GM21529 (cell line): ENCODE results near the gene HOXB6.

Experiments
- ATAC-seq: cut with Tn5 transposase; IDR thresholded peaks from one replicate; pipeline ENCODE4 v1.9.1; 2021; ENCODE audit not compliant: unreplicated experiment

Gene HOXB6

DNA sequence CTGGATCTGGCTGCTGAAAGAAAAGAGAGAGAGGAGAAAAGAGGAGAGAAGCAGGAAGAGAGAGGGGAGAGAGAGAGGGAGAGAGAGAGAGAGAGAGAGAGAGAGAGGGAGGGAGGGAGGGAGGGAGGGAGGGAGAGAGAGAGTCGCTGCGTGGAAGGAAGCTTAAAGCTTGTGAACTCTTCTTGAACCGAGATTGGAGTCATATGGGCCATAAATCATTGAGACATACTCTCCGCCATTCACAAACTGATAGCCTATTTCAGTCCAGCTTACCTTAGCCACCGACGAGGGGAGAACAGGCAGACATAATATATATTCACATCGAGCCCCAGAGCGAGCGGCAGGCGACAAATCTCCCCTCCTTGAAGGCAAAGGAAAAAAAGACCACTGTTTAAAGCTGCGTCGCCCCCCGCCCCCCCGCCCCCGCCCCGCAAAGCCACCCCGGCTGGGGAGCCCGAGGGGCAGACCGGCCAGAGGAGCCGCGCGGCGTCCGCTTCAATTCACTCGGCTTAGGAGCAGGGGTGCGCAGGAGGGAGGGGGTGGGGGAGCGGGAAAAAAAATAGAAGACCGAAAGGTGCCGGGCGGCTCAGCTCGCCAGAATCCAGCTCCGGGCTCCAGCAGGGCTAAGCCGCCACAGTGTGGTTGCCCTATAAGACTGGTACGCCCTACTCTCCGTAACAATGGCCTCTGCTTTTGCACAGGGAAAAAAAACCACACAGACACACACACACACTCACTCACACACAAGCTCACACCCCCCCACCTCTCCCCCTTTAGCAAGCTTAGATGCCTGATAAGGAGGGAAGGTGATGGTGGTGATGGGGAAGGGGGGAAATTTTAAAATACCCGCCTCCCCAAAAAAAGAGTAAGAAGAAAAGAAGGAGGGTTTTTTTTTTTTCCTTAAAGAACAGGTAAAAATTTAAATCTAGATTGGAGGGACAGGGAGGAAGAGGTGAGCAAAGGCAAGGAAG lies 49.2 kb downstream of the HOXB6 start:
- no peak for ATAC-seq

DNA sequence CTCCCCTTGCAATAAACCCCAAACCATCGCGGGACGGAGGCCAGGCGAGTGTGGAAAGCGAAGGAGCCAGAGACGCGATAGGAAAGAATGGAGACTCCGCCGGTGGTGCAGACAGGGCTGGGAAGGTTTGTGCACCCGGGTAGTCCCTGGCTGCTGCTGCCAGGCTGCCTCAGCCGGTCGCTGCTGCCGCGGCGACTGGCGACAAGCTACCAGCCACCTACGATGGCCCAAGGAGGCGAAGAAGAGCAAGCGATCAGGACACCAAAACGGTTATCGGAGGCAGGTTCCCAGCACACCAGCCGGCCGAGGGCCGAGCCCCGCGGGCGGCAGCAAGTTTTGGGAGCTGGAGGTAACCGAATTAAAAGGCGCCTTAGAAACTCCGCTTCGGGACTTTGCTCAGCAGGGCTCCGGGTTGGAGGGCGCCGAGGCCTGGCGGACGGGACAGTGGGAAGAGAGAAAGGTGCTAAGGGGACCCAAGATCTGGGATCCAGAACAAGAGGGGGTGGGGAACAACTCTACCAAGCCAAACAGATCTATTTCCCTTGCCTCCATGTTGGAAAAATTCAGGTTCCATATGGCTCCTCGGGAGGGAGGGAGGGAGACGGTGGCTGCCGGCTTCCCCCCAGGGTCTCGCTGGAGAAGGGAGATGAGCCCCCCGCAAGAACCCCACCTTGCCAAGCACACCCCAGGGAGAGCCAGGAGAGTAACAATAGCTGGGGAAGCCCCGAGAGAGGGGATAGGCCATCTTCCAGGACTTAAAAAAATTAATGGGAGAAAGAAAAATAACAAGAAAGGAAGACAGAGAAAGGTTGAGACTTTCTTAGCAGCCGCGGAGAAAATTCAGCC lies 50.2 kb downstream of the HOXB6 start:
- no peak for ATAC-seq

DNA sequence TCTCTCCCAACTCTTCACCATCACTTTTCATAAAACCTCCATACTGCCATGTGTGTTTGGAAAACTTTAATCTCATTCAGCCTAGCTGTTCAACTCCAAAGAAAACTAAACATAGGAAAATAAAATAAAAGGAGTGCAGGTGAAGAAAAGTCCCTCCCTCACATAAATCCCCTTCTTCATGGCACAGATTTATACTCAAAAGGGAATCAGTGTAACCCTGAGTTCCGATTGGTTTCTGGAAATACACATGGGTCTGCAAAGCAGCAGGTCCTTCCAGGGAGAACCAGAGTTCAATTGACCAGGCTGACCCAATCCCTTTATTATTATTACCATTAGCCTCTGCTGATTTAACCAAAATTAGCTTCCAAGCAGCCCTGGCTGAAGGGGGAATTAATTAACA lies 51.0 kb downstream of the HOXB6 start:
- ATAC-seq = no peak

DNA sequence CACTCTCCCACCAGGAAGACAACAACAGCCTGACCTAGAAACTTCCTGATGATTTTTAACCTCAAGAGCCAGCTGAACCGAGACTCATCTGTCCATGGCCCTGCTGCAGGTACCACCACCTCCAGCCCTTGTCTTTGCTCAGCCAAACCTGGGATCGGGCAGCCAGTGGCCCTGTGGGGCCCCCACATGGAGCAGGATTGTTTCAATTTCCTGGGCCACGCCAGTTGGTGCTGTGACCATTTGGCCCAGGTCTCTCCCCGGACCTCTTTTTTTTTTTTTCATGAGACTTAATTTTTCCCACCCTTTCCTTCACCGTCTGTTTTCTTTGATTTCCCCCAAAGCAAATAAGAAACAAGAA lies 51.6 kb downstream of the HOXB6 start:
- ATAC-seq = no peak

DNA sequence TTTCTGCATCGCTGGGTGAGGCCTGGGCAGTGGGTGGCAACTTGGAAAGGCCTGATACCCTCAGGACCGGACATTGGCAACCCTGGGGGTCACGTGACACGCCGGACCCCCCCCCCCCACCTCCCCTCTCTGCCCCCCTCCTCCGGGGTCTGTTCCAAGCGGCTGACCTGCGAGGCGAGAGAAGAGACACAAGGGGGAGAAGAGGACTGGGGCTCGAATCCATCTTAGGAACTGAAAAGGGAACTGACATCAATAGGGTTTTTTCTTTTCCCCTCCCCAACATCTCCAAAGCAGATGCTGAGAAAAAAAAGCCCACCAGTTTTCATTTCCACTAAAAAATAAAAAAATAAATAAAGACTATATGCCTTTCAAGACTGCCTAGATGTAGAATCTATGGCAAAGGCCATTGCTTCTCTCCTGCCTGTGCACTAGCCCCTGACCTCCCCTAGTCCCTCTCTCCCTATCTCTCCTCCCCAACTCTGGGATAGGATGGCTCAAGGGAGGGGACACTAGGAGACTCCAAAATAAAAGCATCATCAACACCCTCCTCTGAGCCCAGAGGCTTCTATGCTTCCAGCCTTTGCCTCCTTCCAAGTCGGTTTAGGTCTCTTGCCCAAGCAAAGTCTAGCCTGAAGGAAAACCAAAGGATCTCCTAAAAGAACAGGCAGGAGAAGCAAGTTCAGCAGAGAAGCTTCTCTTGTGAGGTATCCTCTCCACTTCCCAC lies 52.2 kb downstream of the HOXB6 start:
- ATAC-seq = no peak

DNA sequence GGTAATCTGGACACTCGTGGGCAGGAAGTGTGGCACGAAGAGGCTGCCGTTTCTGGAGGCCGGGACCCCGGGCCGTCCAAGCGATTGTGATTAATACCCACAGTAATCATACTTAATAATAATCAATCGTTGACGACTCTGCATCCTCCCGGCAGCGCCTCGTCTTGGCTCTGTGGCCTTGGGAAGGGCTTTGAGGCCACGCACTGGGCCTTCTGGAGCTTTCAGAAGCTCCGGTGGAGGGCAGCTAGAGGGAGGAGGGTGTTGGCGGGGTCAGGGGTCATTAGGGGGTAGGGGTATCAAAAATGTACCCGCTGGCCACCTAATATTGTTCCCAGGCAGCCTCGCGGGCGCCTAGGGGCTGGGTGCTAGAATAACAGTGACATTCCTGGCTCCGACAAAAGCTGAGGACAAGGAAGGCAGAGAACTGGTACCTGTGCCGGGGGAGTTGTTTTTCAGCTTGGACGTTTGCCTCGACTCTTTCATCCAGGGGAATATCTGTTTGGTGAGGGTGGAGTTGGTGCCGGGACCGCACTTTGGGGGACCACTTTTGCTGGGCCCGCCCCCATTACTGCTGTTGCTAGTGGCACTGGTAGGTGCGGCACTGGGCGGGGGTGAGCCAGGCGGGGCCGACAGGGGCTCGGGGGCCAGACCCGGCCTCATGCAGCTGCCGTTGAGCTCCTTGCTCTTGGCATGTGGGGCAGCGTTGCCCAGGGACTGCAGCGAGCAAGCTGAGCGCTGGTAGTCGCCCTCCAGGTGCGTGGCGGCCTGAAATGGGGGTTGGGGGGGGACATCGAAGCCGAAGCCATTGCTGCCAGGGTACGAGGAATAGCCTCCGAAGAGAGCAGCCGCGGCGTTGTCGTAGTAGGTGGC lies 53.0 kb downstream of the HOXB6 start:
- ATAC-seq = no peak

DNA sequence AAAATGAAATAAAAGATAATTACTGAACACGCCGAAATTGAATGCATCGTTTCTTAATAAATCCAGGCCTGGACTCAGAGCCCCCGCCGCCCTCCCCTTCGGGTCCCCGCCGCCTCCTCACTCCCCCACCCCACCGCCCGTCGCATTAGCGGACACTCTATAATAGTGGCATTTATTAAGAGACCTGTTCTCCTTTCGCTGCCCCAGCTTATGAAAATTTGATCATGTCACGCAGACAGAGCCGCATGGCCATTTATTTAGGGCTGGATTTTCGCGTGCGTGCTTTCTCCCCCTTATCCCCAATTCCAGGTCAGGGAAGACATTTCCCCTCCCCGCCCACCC lies 53.6 kb downstream of the HOXB6 start:
- no peak for ATAC-seq

DNA sequence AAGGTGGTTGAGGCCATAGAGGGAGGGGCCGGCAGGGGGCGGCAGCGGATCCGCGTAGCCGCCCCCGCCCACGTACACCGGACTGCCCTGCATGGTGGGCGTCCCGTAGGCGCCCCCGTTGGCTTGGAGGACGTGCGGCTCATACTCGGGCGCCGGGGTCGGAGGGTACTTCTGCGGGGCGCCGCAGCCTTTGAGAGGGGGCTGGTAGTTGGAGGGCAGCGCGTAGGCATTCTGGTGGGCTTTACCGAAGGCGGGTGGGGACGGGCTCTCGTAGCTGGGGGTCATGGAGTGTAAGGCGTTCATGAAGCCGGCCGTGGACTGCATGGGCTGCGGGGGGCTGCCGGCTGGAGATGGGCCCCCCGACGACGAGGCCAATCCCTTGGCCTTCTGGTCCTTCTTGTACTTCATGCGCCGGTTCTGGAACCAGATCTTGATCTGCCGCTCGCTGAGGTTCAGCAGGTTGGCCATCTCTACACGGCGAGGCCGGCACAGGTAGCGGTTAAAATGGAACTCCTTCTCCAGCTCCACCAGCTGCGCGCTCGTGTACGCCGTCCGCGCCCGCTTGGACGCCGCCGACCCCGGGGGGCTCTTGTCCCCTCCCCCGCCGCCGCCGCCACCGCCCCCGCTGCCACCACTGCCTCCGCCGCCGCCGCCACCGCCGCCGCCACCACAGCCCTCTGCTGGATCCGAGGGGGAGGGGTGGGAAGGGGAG lies 54.1 kb downstream of the HOXB6 start:
- no peak for ATAC-seq

DNA sequence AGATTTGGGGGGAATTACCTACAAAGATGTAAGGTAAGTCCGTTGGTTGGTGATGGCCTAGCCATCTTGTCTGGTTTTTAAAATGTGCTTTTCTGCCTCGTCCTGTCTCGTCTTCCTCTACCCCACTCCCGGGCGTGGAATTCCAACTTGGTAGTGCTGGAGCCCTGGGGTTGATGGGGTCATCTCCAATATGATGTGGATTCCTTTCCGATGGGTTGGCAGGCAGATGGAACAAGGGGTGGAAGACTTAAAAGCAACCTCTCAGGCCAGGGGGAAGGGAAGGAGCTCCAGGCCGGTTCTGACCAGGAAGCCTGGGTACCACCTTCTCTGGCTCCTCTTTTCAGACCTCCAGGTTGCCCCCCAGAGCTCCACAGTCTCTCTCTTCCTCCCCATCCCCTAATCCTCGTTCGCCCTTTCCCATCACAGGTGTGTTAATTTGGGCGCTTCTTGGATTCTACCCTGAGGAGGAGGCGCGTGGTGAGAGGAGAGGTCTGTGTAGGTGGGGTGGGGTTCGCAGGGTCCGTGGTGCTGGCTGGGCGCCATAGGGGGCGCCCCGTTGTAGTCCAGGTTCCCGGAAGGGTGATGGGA lies 54.8 kb downstream of the HOXB6 start:
- no peak for ATAC-seq

DNA sequence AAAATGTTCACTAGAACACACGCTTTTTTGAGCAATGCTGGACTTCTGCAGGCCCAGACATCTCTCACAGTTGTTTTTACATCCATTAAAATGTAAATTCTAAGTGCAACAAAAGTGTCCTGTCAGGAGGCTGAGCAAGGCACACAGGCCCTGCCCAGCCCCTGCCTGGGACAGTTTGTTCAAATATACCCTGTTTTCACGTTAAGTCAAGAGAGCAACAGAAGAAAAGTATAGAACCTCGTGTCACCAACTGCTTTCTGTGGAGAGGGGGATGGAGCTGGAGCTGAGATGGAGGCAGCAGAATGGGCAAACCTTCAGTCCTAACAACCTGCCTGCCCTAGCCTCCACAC lies 55.5 kb downstream of the HOXB6 start:
- no peak for ATAC-seq

DNA sequence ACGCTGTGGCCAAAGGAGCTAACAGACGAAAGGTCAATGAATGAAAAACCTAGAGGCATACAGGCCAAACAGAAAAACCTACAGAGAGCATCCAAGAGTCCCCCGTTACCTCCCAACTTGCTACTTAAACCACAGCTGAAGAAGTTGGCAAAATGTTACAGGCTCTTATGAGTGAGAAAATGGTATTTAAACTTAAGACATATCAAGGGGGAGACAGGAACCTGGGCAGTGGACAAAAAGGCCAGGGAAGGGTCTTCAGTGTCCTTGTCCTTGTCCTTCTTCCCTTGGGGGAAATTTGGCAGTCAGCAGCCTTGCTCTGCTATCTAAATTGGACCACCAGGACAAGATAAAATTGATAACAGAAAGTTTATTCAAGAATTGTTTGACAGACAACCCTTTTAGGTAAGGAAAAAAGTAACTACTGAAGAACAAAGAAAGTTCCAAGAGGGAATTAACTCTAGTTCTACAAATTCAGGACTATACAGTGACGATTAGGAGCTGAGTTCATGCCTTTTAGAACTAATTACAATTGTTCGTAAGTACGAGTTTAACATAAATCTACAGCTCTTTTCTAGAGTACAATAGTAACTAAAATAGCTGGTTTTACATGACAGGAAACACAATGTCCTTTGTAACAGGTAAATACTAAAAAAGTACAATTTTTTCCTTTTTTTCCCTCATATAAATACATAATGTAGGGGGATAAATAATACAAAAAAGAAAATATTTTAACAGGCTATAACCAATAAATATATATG lies 56.1 kb downstream of the HOXB6 start:
- no peak for ATAC-seq

DNA sequence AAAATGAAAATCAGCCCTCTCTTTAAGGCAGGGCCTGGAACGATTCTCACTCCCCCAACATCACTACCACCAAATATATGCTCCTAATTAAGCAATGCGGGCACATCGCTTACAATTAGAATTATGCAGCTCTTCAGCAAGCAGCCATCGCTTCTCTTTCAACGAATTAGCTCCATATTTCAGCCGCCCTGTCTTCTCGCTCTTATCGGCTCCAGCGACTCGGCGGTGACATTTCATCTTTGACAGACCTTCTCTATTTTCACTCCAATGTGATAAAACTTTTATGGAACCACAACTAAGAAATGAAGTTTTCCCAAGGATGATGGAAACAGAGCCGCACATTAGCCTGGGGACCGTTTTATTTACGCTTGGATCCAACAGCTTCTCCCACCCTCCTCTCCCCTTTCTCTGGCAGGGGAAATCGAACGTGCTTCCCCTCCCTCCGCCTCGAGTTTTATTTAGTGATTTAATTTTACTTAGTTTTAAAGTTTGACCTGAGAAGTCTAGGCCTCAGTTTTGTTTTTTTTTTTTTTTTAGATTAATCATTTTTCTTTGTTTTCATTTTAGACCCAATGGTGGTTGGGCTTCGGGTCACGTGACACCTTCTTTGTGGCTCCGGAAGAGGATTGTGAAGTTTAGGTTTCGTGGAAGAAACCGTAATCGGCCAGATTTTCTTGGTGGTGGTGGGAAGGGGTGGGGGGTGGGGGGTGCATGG lies 56.8 kb downstream of the HOXB6 start:
- ATAC-seq = no peak

DNA sequence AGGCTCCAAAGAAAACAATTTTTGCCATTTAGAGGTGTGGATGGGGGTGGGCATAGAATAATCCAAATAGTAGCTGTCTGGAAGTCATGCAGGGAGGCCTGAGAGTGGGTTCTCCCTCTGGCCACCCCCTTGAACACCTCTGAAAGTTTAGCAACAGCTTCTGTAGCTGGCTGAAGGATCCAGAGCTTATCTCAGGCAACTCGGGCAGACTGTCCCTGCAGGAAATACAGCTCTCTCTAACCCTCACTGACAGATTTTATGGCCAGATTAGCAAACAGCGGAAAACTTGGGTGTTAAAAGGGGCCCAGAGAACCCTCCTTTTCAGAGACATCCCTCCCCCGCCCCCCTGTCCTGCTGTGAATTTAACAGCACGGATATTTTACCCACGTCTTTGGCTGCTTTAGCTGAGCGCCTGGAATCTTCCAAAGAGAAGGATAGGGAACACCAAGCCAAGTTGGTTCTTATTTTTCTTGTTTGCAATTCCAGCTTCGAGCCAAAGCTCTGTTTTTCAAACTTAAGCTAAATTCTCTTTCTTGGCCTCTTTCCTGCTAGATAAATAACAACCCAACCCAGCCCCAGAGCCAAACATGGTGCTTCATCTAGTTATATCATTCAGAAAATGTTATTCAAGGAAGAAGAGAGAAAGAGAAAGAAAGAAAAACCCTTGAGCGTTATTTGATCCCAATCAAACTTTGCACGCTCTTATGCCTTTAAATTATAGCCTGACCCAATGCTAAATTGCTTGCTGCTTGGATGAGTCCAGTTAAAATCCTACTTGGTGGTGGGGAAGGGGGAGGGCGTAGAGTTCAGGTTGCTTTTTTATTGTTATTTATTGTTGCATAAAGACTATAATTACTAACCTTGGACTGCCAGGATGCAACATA lies 57.6 kb downstream of the HOXB6 start:
- ATAC-seq = no peak

DNA sequence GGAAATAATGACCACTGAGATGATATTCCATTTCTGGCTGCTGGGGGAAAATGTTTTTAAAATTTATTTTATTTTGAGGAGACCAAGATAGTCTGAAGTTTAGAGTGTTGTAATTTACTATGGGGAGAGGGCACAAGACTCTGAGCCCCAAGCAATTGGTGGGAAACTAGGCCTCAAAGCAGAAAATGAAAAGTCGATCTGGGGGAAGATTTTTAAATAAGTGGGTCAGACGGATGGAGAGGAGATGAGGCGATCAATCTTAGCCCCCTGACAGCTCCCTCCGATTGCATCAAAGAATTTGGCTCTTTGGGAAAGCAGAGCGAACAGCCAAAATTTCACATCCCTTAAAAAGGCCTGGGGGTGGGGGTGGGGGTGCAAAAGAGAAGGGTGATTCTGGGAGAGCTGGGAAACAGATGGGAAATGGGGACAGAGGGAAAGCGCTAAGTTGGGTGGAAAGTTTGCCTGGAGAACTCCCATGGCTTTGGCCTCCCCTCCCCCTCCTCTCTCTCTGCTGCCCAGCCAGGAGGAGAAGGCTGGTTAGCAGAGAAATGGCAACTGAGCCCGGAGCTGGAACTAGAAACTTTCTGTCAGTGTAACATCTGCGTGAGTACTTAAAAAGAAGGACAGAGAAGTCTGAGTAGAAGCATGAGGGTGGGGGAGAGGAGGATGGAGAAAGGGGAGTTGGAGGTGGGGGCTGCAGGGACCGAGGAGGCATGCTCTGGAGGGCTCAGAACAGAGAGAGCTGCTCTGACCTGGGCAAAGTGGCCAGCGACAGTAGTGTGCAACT lies 58.5 kb downstream of the HOXB6 start:
- no peak for ATAC-seq
